Hematopoietic multipotent progenitor cell (in vitro differentiated cells): ENCODE data around the gene ANKRD33. TPM values are rescaled to one million over a fixed set of nuclear protein-coding genes. Genes with fewer than 3 reads are reported as not detected.

ENCODE experiments used
- DNase-seq, 3 donors: peaks; one replicate each; pipeline ENCODE4 v3.0.0-alpha.2; 2011 to 2015; ENCODE audit warnings: low read depth in 2 of 3, low spot score in 2 of 3
- total RNA-seq: library from RNA; depleted of rRNA; stranded (reverse); fragments of >200 nt; gene quantifications from one replicate; pipeline ENCODE4 v1.2.3, GENCODE V29; 2012

ANKRD33 gene, protein sequence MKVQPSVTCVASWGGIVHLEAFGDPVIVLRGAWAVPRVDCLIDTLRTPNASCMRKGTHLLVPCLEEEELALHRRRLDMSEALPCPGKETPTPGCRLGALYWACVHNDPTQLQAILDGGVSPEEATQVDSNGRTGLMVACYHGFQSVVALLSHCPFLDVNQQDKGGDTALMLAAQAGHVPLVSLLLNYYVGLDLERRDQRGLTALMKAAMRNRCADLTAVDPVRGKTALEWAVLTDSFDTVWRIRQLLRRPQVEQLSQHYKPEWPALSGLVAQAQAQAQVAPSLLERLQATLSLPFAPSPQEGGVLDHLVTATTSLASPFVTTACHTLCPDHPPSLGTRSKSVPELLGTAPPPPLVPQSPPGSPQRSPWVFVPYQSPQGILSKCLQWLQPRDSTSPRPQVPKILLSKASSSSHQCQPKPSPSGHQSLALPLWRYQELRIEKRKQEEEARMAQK
- not detected for total RNA-seq

DNA sequence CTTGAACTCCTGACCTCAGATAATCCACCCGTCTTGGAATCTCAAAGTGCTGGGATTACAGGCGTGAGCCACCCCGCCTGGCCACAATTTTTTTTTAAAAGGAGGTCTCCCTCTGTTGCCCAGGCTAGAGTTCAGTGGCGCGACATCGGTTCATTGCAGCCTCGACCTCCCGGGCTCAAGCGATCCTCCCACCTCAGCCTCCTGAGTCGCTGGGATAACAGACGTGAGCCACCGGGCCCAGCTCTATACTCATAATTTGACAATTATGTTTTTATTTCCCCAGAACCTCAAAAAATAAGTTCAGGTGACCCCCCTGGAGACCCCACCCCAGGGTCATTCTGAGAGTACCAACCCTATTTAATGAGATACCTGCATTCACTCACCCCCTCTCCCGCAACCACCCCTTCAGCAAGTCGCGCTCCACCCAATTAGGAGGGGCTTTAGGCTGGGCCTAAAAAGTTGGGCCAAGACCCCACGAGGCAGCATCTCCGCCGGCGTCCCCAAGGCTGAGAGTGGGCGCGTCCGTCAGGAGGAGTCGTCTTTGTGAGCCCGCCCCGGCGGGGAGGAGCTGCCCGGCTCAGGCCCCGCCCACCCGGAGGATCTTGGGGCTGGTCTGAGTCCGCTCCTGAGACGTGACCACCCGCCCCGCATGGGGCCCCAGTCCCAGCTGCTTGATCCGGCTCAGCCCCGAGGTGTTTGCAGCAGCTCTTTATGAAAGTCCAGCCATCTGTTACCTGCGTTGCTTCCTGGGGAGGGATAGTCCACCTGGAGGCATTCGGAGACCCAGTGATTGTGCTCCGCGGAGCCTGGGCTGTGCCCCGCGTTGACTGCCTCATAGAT lies at the start of gene ANKRD33:
ANKRD33 (plus strand) TSS at position 628 of the 840 bp plus-strand sequence; CDS start at position 712, 84 bp downstream.
- peak in 1 of 3 donors; percentile 44 for DNase-seq

- no peak for DNase-seq
These were observed 49.1 kb upstream of the ANKRD33 start for GRCh38 chr12:51838762-51839161.

DNA sequence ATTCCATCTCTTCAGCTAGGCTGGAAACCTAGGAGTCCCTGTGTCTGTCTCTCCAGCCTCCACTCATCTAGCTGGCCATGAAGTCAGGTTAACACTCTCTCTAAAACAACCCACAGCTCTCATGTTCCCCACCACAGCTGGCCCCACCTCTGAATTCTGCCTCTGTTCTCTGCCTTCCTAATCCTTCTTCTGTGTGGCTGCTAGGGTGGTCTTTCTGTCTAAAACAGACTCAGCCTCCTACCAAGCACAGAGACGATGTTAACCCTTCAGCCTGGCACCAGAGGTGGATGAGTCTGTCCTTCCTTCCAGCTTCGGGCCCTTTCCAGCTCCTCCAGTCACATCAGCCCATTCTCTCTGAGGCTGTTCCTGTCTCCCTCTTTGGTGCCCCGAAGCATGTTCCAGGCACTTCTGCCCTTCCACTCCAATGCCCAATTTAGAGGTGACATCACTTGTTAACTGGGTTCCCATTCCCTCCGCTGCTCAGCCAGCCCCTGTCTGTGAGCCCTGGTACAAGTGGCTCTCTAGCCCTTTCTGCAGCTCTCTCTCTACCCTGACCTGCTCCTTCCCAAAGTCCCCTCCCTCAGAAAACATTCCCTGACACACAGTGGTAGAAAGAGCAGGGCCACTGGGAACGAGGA lies 48.5 kb upstream of the ANKRD33 start:
- DNase-seq = no peak

GRCh38 chr12:51840966-51841365 lies 46.9 kb upstream of the ANKRD33 start:
- DNase-seq = no peak

DNA sequence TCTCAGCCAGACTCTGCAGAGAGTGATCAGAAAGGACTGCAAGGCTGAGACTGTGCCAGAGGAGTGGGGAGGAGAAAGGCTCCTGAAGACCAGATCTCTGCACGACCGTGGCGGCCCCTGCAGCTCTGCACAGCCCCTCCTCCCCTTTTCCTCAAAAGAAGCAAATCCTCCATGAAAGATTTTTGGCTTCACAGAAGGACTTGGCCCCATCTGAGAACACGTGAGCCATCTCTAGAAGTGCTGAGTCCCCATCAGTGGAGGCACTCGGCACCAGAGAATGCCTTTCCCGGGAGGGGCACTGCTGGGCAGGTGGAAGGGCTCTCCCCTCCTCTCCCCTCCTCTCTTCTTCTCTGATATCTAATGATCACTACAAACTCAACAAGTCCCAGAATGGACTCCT lies 46.2 kb upstream of the ANKRD33 start:
- no peak for DNase-seq

DNA sequence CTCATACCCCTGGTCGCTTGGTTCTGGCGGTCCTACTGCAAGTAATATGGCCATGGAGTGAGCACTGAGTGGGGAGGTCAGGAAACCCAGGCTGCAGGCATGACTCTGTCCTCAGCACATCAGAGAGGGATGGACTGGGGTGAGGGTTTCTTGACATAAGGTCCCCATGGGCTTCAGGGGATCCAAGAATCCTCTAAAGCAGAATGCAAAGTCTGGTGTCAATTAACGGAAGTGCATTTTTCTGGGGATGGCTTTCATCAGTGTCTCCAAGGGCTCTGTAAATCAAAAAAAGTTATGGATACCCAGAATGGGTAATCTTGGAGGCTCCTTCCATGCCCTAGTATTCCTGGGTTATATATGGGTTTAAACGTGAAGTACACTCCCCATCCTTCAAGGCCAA lies 43.0 kb upstream of the ANKRD33 start:
- DNase-seq = no peak

GRCh38 chr12:51845482-51845881 lies 42.4 kb upstream of the ANKRD33 start:
- no peak for DNase-seq

DNA sequence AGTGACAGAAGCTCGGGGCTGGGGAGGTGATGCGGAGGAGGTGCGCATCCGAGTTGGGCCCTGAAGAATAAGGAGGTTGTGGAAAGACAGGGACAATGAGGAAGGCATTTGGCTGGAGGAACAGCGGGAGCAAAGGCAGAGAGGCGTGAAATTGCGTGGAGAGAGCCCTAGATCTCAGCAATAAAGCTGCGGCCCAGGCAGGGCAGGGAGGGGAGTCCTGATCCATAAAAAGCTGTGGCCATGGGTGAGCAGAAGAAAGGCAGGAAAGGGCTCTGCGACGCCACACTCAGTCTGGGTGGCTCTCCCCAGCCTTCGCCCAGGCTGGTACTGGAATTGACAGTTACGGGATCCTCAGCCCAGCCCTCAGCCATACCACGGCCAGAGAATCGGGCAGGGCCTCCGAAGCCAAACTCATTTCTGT lies 41.6 kb upstream of the ANKRD33 start:
- DNase-seq = no peak

GRCh38 chr12:51846911-51847642 lies 40.8 kb upstream of the ANKRD33 start:
- peak in 2 of 3 donors; percentile 57 to 64 for DNase-seq

DNA sequence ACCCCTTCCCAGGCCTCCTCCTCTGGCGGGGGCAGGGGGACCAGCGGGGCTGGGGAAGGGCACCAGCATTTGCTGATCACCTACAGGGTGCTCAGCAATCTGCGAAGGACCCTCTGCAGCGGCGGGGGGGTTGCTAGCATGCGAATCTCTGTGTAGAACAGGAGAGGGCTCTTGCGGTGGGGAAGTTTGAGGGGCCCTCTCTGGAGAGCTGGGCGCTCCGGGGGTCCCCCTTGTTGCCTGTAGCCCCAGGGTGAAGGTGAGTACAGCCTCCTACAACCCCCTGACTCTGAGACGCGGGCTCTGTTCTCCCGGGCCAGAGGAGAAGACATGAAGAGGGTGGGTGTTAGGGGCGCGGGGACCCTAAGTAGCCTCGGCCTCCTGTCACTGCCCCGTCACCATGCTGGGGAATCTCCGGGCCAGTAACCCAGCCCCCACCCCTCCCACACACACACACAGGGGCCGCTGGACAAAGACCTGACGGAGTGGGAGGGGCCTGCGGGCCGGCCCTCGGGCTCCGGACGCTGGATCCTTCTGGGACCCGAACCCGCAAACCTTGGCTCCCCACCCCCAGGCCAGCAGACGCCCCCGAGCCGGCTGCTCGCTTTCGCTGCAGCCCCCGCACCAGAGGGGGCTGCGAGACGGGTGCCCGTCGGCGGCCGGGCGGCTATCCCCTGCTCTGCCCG lies 40.1 kb upstream of the ANKRD33 start:
- DNase-seq = no peak

DNA sequence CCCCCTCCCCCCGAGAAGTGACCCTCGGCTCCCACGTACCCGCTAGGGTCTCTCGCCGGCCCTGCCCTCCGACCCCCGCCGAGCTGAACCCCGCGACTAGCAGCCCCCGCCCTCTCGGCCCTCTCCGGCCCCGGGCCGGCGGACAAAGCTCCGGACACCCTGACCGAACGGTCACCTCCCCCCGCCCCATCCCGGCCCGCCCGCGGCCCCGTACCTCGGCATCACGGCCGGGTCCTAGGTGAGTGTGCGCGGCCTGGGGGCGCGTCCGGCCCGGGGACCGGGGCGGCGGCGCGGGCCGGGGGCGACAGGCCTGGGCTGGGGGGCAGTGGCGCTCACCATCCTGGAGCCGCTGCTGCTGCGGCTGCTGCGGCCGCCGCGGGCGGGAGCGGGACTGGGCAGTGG lies 39.6 kb upstream of the ANKRD33 start, which contains the start of gene FIGNL2:
FIGNL2 (minus strand) TSS at position 393 of the 402 bp plus-strand sequence. CDS start 26,305 bp downstream, outside the sequence.
- DNase-seq = no peak

GRCh38 chr12:51848841-51849735 lies 38.8 kb upstream of the ANKRD33 start:
- no peak for DNase-seq

DNA sequence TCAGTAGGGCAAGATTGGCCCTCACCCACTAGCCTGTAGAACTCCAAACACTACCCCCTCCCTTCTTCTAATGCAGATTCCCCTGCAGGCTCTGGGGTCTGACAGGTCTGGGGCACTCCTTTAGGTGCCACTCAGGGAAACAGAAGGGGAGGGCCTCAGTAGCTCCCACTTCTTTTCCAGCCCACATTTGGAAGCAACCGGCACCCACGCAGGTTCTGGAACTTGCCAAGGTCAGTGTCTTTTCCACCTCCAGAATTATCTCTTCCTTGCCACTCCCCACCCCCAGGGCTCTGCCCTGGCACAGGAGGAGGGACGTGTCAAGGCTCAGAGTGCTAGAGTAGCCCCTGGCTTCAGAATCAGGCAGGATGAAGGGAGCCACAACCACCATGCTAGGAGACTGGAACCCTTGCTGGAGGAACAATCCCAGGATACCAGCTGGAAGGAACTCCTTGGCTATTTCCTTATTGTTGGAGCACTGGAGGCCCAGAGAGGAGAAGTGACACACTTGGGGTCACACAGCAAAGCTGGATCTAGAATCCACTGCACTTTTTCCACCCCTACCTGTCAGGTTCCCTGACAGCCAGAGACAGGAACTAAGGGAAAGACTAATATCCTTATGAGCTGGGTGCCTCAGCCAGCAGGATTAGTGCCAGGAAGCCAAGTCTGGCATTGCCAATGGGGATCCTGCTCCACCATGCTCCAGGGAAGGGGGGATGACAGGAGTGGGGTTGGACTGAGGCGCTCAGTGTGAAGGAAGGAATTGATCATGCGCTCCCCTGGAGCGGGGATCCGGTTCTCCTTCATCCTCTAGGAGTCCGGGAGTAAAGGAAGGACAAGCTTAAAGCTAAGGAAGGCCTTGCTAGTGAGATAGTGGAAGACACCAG lies 37.6 kb upstream of the ANKRD33 start:
- DNase-seq = no peak

DNA sequence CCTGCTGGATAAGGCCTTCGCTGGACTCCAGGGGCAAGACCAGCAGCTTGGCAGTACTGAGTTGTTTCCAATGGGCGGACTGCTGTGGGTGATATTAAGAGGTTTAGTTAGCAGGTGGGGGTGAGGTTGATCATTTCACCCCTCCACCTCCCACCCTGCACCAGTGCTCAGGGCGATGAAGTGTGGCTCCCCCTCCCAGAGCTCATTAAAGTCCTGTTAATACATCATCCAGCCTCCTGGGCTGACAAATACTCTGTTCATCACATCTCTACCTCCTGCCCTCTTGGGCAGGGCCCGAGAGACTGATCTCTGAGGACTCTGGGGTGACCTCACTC lies 37.0 kb upstream of the ANKRD33 start:
- DNase-seq = no peak

DNA sequence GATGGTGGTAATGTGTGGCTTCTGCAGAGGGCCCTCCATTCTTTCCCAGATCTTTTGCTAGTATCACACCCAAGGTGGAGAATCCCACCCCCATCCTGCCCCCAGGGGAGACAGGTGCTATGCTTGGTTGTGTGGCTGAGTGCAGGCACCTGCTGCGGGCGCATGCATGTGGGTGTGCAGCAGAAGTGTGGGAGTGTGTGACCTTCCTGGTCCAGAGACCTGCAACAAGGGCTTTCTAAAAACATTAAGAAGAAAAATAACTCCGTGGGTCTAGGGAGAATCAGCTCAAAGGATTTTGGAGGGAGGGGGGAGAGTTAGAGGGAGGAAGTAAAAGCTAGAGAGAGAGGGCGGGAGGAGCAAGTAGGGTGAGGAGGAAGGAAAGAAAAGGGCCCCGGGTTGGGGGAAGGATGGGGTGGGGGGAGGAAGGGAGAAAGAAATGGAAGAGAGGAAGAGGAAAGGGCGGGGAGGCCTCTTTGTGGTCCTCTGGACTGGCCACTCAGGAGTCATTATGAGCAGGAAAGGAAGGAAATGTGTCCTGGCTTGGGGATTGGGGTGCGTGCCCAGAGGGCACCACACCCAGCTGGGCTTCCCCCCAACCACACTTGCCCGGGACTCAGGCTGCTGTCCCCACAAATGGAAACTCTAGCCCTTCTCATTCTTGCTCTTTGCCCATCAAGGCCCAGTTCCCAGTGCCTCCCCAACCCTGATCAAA lies 36.3 kb upstream of the ANKRD33 start:
- DNase-seq = peak in 1 of 3 donors; percentile 39

DNA sequence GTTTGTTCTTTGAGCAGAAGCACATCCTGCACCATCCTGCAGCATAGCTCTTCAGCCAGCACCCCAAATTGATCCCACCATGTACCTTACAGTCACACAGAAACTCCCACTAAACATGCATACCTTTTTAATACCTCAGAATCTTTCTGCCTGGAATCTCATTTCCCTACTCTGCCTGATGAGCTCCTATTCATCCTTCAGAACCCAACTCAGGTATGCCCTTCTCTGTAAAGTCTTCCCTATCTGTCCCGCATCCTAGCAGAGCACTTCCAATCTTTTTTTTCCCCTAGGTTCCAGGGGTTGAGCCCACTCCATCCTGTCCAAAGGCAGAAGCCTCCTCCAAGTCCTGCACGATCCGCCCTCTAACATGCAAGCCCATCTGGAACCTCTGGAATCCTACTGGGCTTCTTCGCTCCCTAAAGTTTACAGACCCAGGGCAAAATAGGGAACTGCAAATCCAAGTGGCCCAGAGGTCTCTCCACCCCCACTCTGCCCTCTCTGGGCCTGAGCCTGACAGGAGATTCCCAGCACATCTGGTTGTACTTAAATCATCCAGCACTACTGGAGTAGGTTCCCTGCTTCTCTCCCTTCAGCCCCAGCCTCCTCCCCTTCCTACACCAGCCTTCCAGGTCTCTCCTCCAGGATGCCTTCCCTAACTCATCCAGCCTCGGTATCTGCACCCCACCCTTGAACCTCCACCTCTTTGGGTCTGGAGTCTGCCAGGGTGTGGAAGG lies 35.3 kb upstream of the ANKRD33 start:
- no peak for DNase-seq
